Keratinocyte (primary cell): Measurements from ENCODE around the gene BRD2. TPM values are rescaled to one million over a fixed set of nuclear protein-coding genes. Genes with fewer than 3 reads are reported as not detected.

Source experiments
- DNase-seq: peaks from one replicate; pipeline ENCODE4 v3.0.0-alpha.2; 2011; ENCODE audit warnings: low read depth, missing footprints, low spot score
- FAIRE-seq: peaks from 2 replicates; lab custom pipeline; 2011; peaks lifted over from hg19 to GRCh38; lab: Jason Lieb, UNC
- H2AFZ ChIP-seq: 2 replicates; pipeline ENCODE4 v1.6.0; 2012; ENCODE audit warnings: low read length, control low read depth, inconsistent platforms; ENCODE audit not compliant: control insufficient read depth
- H3K27ac ChIP-seq: 2 replicates; pipeline ENCODE4 v1.5.1; 2011; ENCODE audit warnings: low read length; ENCODE audit not compliant: control insufficient read depth, insufficient read depth
- H3K27me3 ChIP-seq: 3 replicates; pipeline ENCODE4 v1.6.0; 2011; ENCODE audit warnings: low read length; ENCODE audit not compliant: control insufficient read depth, insufficient read depth; ENCODE audit errors: extremely low read depth
- H3K36me3 ChIP-seq, 2 experiments: 2 replicates in 1 of 2; 3 replicates in 1 of 2; pipeline ENCODE4 v1.5.1; 2011; ENCODE audit warnings: low read length in 2 of 2, mild to moderate bottlenecking in 1 of 2; ENCODE audit not compliant: control insufficient read depth in 2 of 2, insufficient read depth in 2 of 2; ENCODE audit errors: extremely low read depth in 1 of 2
- H3K4me1 ChIP-seq: 3 replicates; pipeline ENCODE4 v1.5.1; 2011; ENCODE audit warnings: low read length; ENCODE audit not compliant: control insufficient read depth, insufficient read depth; ENCODE audit errors: extremely low read depth
- H3K4me2 ChIP-seq: 3 replicates; pipeline ENCODE4 v1.6.0; 2011; ENCODE audit warnings: low read depth, low read length; ENCODE audit not compliant: control insufficient read depth, insufficient read depth; ENCODE audit errors: extremely low read depth
- H3K4me3 ChIP-seq, 3 experiments: fragments of 200-600 bp in 1 of 3; sonication (generic) in 1 of 3; 2 replicates in 2 of 3; 3 replicates in 1 of 3; pipeline ENCODE4 v1.5.1; 2011 to 2016; ENCODE audit warnings: low read length in 3 of 3, mild to moderate bottlenecking in 3 of 3, control low read depth in 2 of 3, inconsistent platforms in 1 of 3, low read depth in 1 of 3, mixed read lengths in 1 of 3, mixed run types in 1 of 3, moderate library complexity in 1 of 3; ENCODE audit not compliant: control insufficient read depth in 2 of 3, insufficient read depth in 2 of 3; ENCODE audit errors: extremely low read depth in 1 of 3
- H3K79me2 ChIP-seq: 2 replicates; pipeline ENCODE4 v1.6.0; 2012; ENCODE audit warnings: low read length; ENCODE audit not compliant: control insufficient read depth, insufficient read depth
- H3K9ac ChIP-seq: 3 replicates; pipeline ENCODE4 v1.6.0; 2011; ENCODE audit warnings: low read length; ENCODE audit not compliant: control insufficient read depth, insufficient read depth; ENCODE audit errors: extremely low read depth
- H3K9me1 ChIP-seq: 3 replicates; pipeline ENCODE4 v1.6.0; 2011; ENCODE audit warnings: low read length; ENCODE audit not compliant: control insufficient read depth, insufficient read depth; ENCODE audit errors: extremely low read depth
- H3K9me3 ChIP-seq: 2 replicates; pipeline ENCODE4 v1.5.1; 2012; ENCODE audit warnings: low read depth, low read length; ENCODE audit not compliant: control insufficient read depth
- H4K20me1 ChIP-seq: 3 replicates; pipeline ENCODE4 v1.6.0; 2011; ENCODE audit warnings: low read length; ENCODE audit not compliant: control insufficient read depth, insufficient read depth; ENCODE audit errors: extremely low read depth
- EZH2 ChIP-seq: IDR thresholded peaks from one replicate; pipeline ENCODE4 v1.6.1; 2012; ENCODE audit warnings: inconsistent platforms, mild to moderate bottlenecking, low read length, moderate library complexity
- dilution Hi-C: fragments of 300-500 bp; cut with MboI; formaldehyde crosslinking; loops from one replicate; pipeline ENCODE4 v1.7.0; 2020; ENCODE audit warnings: low sequenced_read_pairs; ENCODE audit not compliant: extremely low pct_ligation_motif_present
- polyA plus RNA-seq, 5 experiments: library from polyadenylated mRNA; depleted of rRNA in 3 of 5; stranded (reverse) in 3 of 5; stranded (forward) in 1 of 5; unstranded in 1 of 5; fragments of >200 nt; gene quantifications; 1 replicate in 1 of 5; 2 replicates in 3 of 5; 3 replicates in 1 of 5; pipeline versions ENCODE4 v1.2.1 to v1.2.3, GENCODE V29; 2011 to 2012; ENCODE audit warnings: missing spikeins in 2 of 5, low read depth in 1 of 5, low replicate concordance in 1 of 5
- TF ChIP-seq, protein P1 (sequence below), 3 experiments: IDR thresholded peaks in 1 of 3; conservative IDR thresholded peaks in 1 of 3; optimal IDR thresholded peaks in 1 of 3; 2 replicates in 2 of 3; 3 replicates in 1 of 3; pipeline versions ENCODE3 to v1.5.1; 2011; ENCODE audit warnings: low read length in 3 of 3, mild to moderate bottlenecking in 3 of 3, moderate library complexity in 2 of 3, control low read depth in 1 of 3, inconsistent platforms in 1 of 3; ENCODE audit not compliant: insufficient read depth in 2 of 3; ENCODE audit errors: extremely low read depth in 1 of 3

Gene BRD2
- polyA plus RNA-seq, 1 donor (not counting 4 experiments of a cell fraction or from before 2014, with no cell fraction given): 121 TPM

DNA sequence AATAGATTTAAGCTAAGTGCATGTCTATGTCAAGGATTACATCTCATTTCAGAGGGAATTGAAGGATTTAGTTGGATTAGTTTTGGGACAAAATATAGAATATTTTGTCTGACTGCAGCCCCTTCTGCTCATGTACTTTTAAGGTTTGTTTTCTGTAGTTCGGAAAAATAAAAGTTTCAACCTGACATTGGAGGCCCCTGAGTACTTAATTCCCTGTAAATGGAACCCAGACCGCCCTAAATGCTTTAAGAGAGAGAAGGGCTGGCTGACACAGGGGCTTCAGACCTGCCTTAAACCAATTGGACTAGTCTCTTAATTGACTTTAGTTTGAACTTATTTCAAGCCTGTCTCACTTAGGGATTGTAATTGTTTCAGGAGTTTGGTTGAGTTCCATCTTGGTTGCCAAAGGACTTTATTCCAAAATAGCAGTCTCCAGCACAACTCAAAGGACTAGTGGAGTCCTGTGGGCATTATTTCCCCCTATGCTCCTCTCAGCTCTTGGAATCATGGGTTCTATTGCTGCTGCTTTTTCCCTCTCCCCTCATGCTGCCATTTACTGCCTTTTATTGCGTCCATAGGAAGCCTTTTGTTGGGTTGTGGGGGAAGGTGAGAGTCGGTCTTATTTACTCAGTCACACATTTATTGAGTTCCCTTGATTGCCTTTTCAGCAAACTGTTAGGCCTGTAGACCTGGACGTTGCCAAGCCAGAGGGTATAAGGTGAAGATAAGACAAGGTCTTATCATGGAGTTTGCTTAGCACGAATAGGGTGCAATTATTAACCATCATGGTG is 14.5 kb downstream of the BRD2 start:
- H3K27ac ChIP-seq: no peak overlapping the region

DNA sequence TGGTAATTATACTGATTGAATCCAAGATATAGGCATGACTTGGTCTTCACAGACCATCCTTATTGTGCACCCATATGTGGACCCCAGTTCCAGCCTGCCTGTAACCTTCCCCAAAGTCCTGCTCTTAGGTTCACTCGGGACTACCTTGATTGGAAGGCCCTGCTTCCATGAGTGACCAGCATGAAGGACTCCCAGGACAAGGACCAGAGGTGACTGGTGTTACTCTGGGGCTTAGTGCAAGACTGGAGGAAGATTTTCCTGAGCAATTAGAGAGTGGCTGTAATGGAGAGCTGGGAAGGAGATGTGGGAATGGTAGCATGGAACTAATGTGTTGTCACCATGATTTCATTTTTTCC is 15.1 kb downstream of the BRD2 start:
- H3K4me1 ChIP-seq: no peaks in the 10 kb centered on the region
- no peaks in the 10 kb centered on the region for H3K9me1 ChIP-seq
- H3K79me2 ChIP-seq: peaks cover 7% of the 10 kb centered on the region
- no peak overlapping the region for H3K27ac ChIP-seq
- H4K20me1 ChIP-seq: peaks cover 29% of the 10 kb centered on the region
- H3K4me2 ChIP-seq: no peak overlapping the region
- H3K4me3 ChIP-seq: no peak overlapping the region
- no peak overlapping the region for H3K9ac ChIP-seq
- no peak overlapping the region for H2AFZ ChIP-seq
- DNase-seq (no peak), FAIRE-seq (no peak)
- H3K36me3 ChIP-seq: peaks cover 19 to 27% of the 10 kb centered on the region in 2 experiments
- no peaks in the 10 kb centered on the region for H3K27me3 ChIP-seq
- no peak for TF ChIP-seq EZH2
- dilution Hi-C loops: no loop called here
- H3K9me3 ChIP-seq: no peaks in the 10 kb centered on the region

More for the DNA sequence above, 14.5 kb downstream of the BRD2 start:
- Histone ChIP-seq H4K20me1 (peaks cover 34% of the 10 kb centered on the region), H2AFZ (no peak overlapping the region), H3K9me3 (no peaks in the 10 kb centered on the region), H3K4me3 (no peak overlapping the region), H3K36me3 (peaks cover 24 to 33% of the 10 kb centered on the region in 2 experiments), H3K4me1 (no peaks in the 10 kb centered on the region), H3K9ac (no peak overlapping the region), H3K4me2 (no peak overlapping the region), H3K27me3 (no peaks in the 10 kb centered on the region), H3K9me1 (no peaks in the 10 kb centered on the region), H3K79me2 (peaks cover 13% of the 10 kb centered on the region)
- TF ChIP-seq EZH2: no peak
- TF ChIP-seq, protein P1, sequence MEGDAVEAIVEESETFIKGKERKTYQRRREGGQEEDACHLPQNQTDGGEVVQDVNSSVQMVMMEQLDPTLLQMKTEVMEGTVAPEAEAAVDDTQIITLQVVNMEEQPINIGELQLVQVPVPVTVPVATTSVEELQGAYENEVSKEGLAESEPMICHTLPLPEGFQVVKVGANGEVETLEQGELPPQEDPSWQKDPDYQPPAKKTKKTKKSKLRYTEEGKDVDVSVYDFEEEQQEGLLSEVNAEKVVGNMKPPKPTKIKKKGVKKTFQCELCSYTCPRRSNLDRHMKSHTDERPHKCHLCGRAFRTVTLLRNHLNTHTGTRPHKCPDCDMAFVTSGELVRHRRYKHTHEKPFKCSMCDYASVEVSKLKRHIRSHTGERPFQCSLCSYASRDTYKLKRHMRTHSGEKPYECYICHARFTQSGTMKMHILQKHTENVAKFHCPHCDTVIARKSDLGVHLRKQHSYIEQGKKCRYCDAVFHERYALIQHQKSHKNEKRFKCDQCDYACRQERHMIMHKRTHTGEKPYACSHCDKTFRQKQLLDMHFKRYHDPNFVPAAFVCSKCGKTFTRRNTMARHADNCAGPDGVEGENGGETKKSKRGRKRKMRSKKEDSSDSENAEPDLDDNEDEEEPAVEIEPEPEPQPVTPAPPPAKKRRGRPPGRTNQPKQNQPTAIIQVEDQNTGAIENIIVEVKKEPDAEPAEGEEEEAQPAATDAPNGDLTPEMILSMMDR (optimal IDR thresholded peaks at IDR 0.05 in 1 of 3, IDR thresholded peaks at IDR 0.05 in 1 of 3, conservative IDR thresholded peaks at IDR 0.05 in 1 of 3; ENCODE audit: extremely low read depth in 1 of 3, insufficient read depth in 2 of 3, low read length in 3 of 3): no peak
- dilution Hi-C loops: no loop called here
- DNase-seq (no peak), FAIRE-seq (no peak)
